Gastroesophageal sphincter (tissue), 3 donors: ENCODE data around the gene KLF15.

Experiments used
- EP300 ChIP-seq: sonication (generic); formaldehyde crosslinking; IDR thresholded peaks from one replicate; pipeline ENCODE4 v1.6.1; 2017; ENCODE audit warnings: antibody characterized with exemption, mild to moderate bottlenecking
- POLR2A ChIP-seq, 2 donors: fragments of 450-650 bp; IDR thresholded peaks; one replicate each; pipeline ENCODE4 v1.6.1; 2017; ENCODE audit warnings: antibody characterized with exemption in 2 of 2, mild to moderate bottlenecking in 2 of 2, moderate library complexity in 1 of 2
- POLR2AphosphoS5 ChIP-seq: sonication (generic); formaldehyde crosslinking; IDR thresholded peaks from one replicate; pipeline ENCODE4 v1.6.1; 2017; ENCODE audit warnings: antibody characterized with exemption
- TF ChIP-seq, protein P1 (sequence below), 4 experiments: fragments of 200-600 bp in 2 of 4; fragments of 450-650 bp in 2 of 4; sonication (generic) in 1 of 4; IDR thresholded peaks; one replicate each; pipeline ENCODE4 v1.5.1; 2017 to 2019; ENCODE audit warnings: antibody characterized with exemption in 4 of 4, mild to moderate bottlenecking in 2 of 4, moderate library complexity in 2 of 4

DNA sequence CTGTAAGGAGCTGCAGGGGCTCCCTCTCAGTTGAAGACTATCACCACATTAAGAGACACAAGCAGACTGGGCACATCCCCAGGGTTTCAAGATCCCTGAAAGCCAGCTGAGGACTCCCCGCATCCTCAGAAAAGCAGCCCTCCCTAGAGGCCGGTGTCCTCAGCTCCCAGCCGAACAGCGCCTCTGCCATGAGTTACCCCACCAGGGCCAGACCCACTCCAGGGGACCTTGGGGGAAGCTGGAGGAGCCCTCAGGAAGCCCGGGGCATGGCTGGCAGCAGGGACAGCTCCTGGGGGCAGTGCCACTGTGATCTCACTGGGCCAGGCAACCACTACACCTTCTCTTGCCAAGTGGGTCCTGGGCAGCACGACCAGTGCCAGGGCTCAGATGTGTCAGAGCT is 8.1 kb downstream of the KLF15 start:
- TF ChIP-seq, protein P1, sequence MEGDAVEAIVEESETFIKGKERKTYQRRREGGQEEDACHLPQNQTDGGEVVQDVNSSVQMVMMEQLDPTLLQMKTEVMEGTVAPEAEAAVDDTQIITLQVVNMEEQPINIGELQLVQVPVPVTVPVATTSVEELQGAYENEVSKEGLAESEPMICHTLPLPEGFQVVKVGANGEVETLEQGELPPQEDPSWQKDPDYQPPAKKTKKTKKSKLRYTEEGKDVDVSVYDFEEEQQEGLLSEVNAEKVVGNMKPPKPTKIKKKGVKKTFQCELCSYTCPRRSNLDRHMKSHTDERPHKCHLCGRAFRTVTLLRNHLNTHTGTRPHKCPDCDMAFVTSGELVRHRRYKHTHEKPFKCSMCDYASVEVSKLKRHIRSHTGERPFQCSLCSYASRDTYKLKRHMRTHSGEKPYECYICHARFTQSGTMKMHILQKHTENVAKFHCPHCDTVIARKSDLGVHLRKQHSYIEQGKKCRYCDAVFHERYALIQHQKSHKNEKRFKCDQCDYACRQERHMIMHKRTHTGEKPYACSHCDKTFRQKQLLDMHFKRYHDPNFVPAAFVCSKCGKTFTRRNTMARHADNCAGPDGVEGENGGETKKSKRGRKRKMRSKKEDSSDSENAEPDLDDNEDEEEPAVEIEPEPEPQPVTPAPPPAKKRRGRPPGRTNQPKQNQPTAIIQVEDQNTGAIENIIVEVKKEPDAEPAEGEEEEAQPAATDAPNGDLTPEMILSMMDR (IDR thresholded peaks at IDR 0.05), result no peak
- no peak for TF ChIP-seq POLR2A (IDR thresholded peaks at IDR 0.05)
- no peak for TF ChIP-seq EP300
- no peak for TF ChIP-seq POLR2AphosphoS5
